HCT116 (cell line): Measurements from ENCODE around the gene PCDH11X.
"Not testable (repeated sequence)": the region's sequence is repeated elsewhere in the genome, so short reads cannot be mapped to it uniquely, and the experiment has no call there.

Experiments used
- CEBPB ChIP-seq: IDR thresholded peaks from 2 replicates; pipeline ENCODE4 v1.6.1; 2012; ENCODE audit warnings: low read depth
- CTCF ChIP-seq, 3 experiments: fragments of 200-600 bp in 1 of 3; sonication (generic) in 1 of 3; IDR thresholded peaks in 2 of 3; conservative IDR thresholded peaks in 1 of 3; 2 replicates each; pipeline ENCODE4 v1.5.1; 2012 to 2017; ENCODE audit warnings: low read depth in 2 of 3, low read length in 2 of 3, antibody characterized with exemption in 1 of 3, borderline replicate concordance in 1 of 3, control low read depth in 1 of 3, mild to moderate bottlenecking in 1 of 3, mixed read lengths in 1 of 3, mixed run types in 1 of 3, moderate library complexity in 1 of 3; ENCODE audit not compliant: insufficient read depth in 1 of 3
- EZH2 ChIP-seq: fragments of 200-600 bp; sonication (generic); IDR thresholded peaks from 2 replicates; pipeline ENCODE4 v1.6.1; 2017; ENCODE audit warnings: antibody characterized with exemption, mixed run types
- FOSL1 ChIP-seq: IDR thresholded peaks from 2 replicates; pipeline ENCODE4 v1.6.1; 2012; ENCODE audit warnings: low read depth
- MAX ChIP-seq: IDR thresholded peaks from 2 replicates; pipeline ENCODE4 v1.6.1; 2012
- POLR2A ChIP-seq: IDR thresholded peaks from 2 replicates; pipeline ENCODE4 v1.7.0; 2011; ENCODE audit warnings: borderline replicate concordance; ENCODE audit not compliant: insufficient read depth, insufficient read length; ENCODE audit errors: extremely low read depth
- POLR2AphosphoS5 ChIP-seq: IDR thresholded peaks from 2 replicates; pipeline ENCODE4 v1.6.1; 2011; ENCODE audit warnings: mild to moderate bottlenecking, low read depth, low read length, moderate library complexity
- RAD21 ChIP-seq: IDR thresholded peaks from 2 replicates; pipeline ENCODE4 v1.6.1; 2012; ENCODE audit warnings: low read depth, mild to moderate bottlenecking
- REST ChIP-seq: IDR thresholded peaks from 2 replicates; pipeline ENCODE4 v1.6.1; 2012; ENCODE audit warnings: low read depth
- SIN3A ChIP-seq: IDR thresholded peaks from 2 replicates; pipeline ENCODE4 v1.6.1; 2012; ENCODE audit warnings: low read depth
- SP1 ChIP-seq: IDR thresholded peaks from 2 replicates; pipeline ENCODE4 v1.6.1; 2012; ENCODE audit warnings: low read depth
- SRF ChIP-seq: IDR thresholded peaks from 2 replicates; pipeline ENCODE4 v1.6.1; 2012; ENCODE audit warnings: low read depth
- TCF7L2 ChIP-seq: IDR thresholded peaks from 2 replicates; pipeline ENCODE4 v1.7.0; 2011; ENCODE audit warnings: borderline replicate concordance, inconsistent platforms; ENCODE audit not compliant: insufficient read depth, insufficient read length; ENCODE audit errors: extremely low read depth
- ZFX ChIP-seq: fragments of 450-650 bp; IDR thresholded peaks from 2 replicates; pipeline ENCODE4 v1.6.1; 2017

GRCh38 chrX:91825321-91825720 lies 46.1 kb downstream of the PCDH11X start:
- TF ChIP-seq CTCF (IDR thresholded peaks at IDR 0.05 in 2 of 3, conservative IDR thresholded peaks at IDR 0.05 in 1 of 3; ENCODE audit: borderline replicate concordance in 1 of 3, insufficient read depth in 1 of 3, low read depth in 2 of 3, low read length in 2 of 3); MAX; SP1; REST; FOSL1; SRF; POLR2A; POLR2AphosphoS5; ZFX; TCF7L2; EZH2; RAD21; SIN3A; CEBPB: not testable (repeated sequence)
